PC-3 (cell line): ENCODE measurements around the gene DYNC1I1.

Experiments used
- EZH2 ChIP-seq: fragments of 300-600 bp; sonication (generic); IDR thresholded peaks from one replicate; pipeline ENCODE4 v1.6.1; 2017; ENCODE audit warnings: antibody characterized with exemption, mild to moderate bottlenecking, low read length; ENCODE audit not compliant: unreplicated experiment
- TF ChIP-seq, protein P1 (sequence below): fragments of 300-600 bp; sonication (generic); conservative IDR thresholded peaks from 2 replicates; pipeline ENCODE4 v1.5.1; 2017; ENCODE audit warnings: antibody characterized with exemption, low read depth, mild to moderate bottlenecking, low read length

DNA sequence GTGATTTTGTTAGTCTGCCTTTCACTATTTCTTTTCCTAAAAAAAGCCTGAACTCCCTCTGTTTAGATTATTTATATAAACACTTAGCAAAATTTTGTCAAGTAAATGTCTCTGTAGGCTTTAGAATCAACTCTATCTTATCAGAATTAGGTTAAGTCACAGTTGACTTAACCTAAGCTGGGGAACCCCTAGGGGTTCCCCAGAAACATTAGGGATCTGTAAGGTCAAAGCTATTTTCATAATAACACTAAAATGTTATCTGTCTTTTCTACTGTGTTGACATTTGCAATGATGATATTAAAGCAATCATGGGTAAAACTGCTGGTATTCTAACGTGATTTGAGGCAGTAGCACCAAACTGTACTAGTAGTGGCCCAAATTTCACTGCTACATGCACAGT lies 24.3 kb downstream of the DYNC1I1 start:
- no peak for TF ChIP-seq EZH2
- TF ChIP-seq, protein P1, sequence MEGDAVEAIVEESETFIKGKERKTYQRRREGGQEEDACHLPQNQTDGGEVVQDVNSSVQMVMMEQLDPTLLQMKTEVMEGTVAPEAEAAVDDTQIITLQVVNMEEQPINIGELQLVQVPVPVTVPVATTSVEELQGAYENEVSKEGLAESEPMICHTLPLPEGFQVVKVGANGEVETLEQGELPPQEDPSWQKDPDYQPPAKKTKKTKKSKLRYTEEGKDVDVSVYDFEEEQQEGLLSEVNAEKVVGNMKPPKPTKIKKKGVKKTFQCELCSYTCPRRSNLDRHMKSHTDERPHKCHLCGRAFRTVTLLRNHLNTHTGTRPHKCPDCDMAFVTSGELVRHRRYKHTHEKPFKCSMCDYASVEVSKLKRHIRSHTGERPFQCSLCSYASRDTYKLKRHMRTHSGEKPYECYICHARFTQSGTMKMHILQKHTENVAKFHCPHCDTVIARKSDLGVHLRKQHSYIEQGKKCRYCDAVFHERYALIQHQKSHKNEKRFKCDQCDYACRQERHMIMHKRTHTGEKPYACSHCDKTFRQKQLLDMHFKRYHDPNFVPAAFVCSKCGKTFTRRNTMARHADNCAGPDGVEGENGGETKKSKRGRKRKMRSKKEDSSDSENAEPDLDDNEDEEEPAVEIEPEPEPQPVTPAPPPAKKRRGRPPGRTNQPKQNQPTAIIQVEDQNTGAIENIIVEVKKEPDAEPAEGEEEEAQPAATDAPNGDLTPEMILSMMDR: no peak
